Karpas-422 (cell line): Measurements from ENCODE around the gene MPDU1. TPM values are rescaled to one million over a fixed set of nuclear protein-coding genes. Genes with fewer than 3 reads are reported as not detected.

ENCODE experiments used
- DNase-seq: peaks from one replicate; pipeline ENCODE4 v3.0.0-alpha.2; 2015
- H2AFZ ChIP-seq: fragments of 200-600 bp; sonication (generic); 2 replicates; pipeline ENCODE4 v1.6.1; 2014; ENCODE audit warnings: antibody characterized with exemption, low read length, mixed read lengths
- H3K27ac ChIP-seq: fragments of 200-600 bp; sonication (generic); 2 replicates; pipeline ENCODE4 v1.5.1; 2014; ENCODE audit warnings: mild to moderate bottlenecking, low read length, moderate library complexity
- H3K27me3 ChIP-seq: fragments of 200-600 bp; sonication (generic); 2 replicates; pipeline ENCODE4 v1.6.1; 2014; ENCODE audit warnings: low read length, mixed read lengths
- H3K36me3 ChIP-seq: fragments of 200-600 bp; sonication (generic); 2 replicates; pipeline ENCODE4 v1.6.1; 2014; ENCODE audit warnings: low read length, mixed read lengths; ENCODE audit not compliant: insufficient read depth
- H3K4me1 ChIP-seq: fragments of 200-600 bp; sonication (generic); 2 replicates; pipeline ENCODE4 v1.6.1; 2014; ENCODE audit warnings: mild to moderate bottlenecking, low read length, mixed read lengths
- H3K4me2 ChIP-seq: fragments of 200-600 bp; sonication (generic); 2 replicates; pipeline ENCODE4 v1.6.1; 2014; ENCODE audit warnings: low read length, low read depth, mild to moderate bottlenecking; ENCODE audit not compliant: poor library complexity, severe bottlenecking
- H3K4me3 ChIP-seq: fragments of 200-600 bp; sonication (generic); 2 replicates; pipeline ENCODE4 v1.5.1; 2014; ENCODE audit warnings: mild to moderate bottlenecking, antibody characterized with exemption, low read length, mixed read lengths
- H3K79me2 ChIP-seq: fragments of 200-600 bp; sonication (generic); 2 replicates; pipeline ENCODE4 v1.6.1; 2014; ENCODE audit warnings: mild to moderate bottlenecking, low read length, mixed read lengths
- H3K9ac ChIP-seq: fragments of 200-600 bp; sonication (generic); 2 replicates; pipeline ENCODE4 v1.6.0; 2014; ENCODE audit warnings: low read length
- H3K9me2 ChIP-seq: fragments of 200-600 bp; sonication (generic), shearing (Covaris generic); replicated peaks from 2 replicates; pipeline ENCODE4 v1.6.0; 2014; ENCODE audit warnings: mild to moderate bottlenecking, low read length, moderate library complexity; ENCODE audit not compliant: insufficient read depth
- H3K9me3 ChIP-seq: fragments of 300-700, 200-600 bp; sonication (generic); 2 replicates; pipeline ENCODE4 v1.6.1; 2014; ENCODE audit warnings: low read length, mixed read lengths
- H4K20me1 ChIP-seq: fragments of 200-600 bp; sonication (generic); 2 replicates; pipeline ENCODE4 v1.6.1; 2014; ENCODE audit warnings: mild to moderate bottlenecking, antibody characterized with exemption, low read length, low read depth; ENCODE audit not compliant: insufficient read depth
- total RNA-seq: library from RNA; depleted of rRNA; stranded (reverse); fragments of >200 nt; shearing (Covaris generic); gene quantifications from 2 replicates; pipeline ENCODE4 v1.2.3, GENCODE V29; 2014; ENCODE audit warnings: low replicate concordance

The MPDU1 gene
- total RNA-seq, 1 experiment from 2014 or later = 25.4 TPM

DNA sequence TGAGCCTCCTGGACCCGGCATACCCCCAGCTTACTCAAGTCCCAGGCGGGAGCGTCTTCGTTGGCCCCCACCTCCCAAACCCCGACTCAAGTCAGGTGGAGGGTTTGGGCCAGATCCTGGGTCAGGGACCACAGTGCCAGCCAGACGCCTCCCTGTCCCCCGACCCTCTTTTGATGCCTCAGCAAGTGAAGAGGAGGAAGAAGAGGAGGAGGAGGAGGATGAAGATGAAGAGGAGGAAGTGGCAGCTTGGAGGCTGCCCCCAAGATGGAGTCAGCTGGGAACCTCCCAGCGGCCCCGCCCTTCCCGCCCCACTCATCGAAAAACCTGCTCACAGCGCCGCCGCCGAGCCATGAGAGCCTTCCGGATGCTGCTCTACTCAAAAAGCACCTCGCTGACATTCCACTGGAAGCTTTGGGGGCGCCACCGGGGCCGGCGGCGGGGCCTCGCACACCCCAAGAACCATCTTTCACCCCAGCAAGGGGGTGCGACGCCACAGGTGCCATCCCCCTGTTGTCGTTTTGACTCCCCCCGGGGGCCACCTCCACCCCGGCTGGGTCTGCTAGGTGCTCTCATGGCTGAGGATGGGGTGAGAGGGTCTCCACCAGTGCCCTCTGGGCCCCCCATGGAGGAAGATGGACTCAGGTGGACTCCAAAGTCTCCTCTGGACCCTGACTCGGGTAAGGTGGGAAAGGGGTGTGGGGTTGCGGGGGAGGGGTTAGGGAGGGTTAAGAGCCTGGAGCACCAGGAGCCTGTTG lies 20.4 kb upstream of the MPDU1 start:
- peaks cover 35% of the 10 kb centered on the region for H3K36me3 ChIP-seq
- H3K9me2 ChIP-seq = no peaks in the 10 kb centered on the region
- H3K9ac ChIP-seq = peak overlapping the region; percentile 87
- H3K9me3 ChIP-seq = no peaks in the 10 kb centered on the region
- H3K27me3 ChIP-seq = no peaks in the 10 kb centered on the region
- H3K79me2 ChIP-seq = peaks cover 48% of the 10 kb centered on the region
- peak overlapping the region; percentile 86 for H3K4me3 ChIP-seq
- peak overlapping the region; percentile 62; the same call in 1 of the 2 replicates for H3K27ac ChIP-seq
- no peak overlapping the region for H2AFZ ChIP-seq
- peaks cover 10% of the 10 kb centered on the region; the same call in 1 of the 2 replicates for H4K20me1 ChIP-seq
- DNase-seq = no peak
- peaks cover 38% of the 10 kb centered on the region for H3K4me1 ChIP-seq
- H3K4me2 ChIP-seq = peak overlapping the region; percentile 88

DNA sequence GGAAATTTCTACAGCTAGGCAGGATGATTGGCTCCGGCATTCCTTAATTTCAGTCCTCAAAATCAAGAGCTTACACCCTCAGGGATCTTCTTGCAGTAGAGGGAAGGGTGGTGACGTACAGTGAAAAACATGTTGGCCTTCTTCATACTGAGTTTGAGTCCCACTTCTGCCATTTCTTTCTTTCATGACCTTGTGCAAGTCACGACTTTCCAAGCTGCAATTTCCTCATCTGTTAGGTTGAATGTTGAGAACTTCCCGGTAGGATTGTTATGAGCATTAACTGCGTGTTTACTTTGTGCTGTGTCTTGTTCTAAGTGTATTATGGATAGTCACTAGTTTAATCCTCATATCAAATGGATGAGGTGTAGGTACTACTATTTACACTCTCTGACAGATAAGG lies 14.1 kb upstream of the MPDU1 start:
- H3K9ac ChIP-seq = no peak overlapping the region
- peaks cover 15% of the 10 kb centered on the region for H3K4me1 ChIP-seq
- no peak for DNase-seq
- H3K4me2 ChIP-seq = no peak overlapping the region
- no peaks in the 10 kb centered on the region for H3K27me3 ChIP-seq
- peaks cover 24% of the 10 kb centered on the region for H4K20me1 ChIP-seq
- no peak overlapping the region for H2AFZ ChIP-seq
- peaks cover 42% of the 10 kb centered on the region for H3K79me2 ChIP-seq
- no peaks in the 10 kb centered on the region for H3K9me3 ChIP-seq
- H3K9me2 ChIP-seq = no peaks in the 10 kb centered on the region
- H3K36me3 ChIP-seq = peaks cover 50% of the 10 kb centered on the region
- H3K27ac ChIP-seq = no peak overlapping the region
- H3K4me3 ChIP-seq = no peak overlapping the region

DNA sequence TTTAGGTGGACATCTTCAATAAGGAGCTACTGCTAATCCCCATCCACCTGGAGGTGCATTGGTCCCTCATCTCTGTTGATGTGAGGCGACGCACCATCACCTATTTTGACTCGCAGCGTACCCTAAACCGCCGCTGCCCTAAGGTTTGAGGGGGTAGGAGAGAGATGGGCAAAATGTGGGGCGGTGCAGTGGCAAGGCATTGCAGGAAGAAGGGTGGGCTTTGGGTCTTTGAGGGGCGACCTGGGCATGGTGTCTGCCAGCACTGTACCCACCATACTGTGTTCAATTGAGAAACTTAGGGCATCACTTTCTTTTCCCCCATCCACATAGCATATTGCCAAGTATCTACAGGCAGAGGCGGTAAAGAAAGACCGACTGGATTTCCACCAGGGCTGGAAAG lies 13.3 kb upstream of the MPDU1 start:
- Histone ChIP-seq H3K79me2 (peaks cover 42% of the 10 kb centered on the region), H3K27ac (no peak overlapping the region), H3K4me3 (no peak overlapping the region), H3K4me1 (peaks cover 23% of the 10 kb centered on the region), H3K4me2 (no peak overlapping the region), H3K36me3 (peaks cover 50% of the 10 kb centered on the region), H3K9me2 (no peaks in the 10 kb centered on the region), H3K9ac (peak overlapping the region; percentile 63; the same call in 1 of the 2 replicates), H3K27me3 (no peaks in the 10 kb centered on the region), H4K20me1 (peaks cover 26% of the 10 kb centered on the region), H3K9me3 (no peaks in the 10 kb centered on the region), H2AFZ (no peak overlapping the region)
- no peak for DNase-seq

DNA sequence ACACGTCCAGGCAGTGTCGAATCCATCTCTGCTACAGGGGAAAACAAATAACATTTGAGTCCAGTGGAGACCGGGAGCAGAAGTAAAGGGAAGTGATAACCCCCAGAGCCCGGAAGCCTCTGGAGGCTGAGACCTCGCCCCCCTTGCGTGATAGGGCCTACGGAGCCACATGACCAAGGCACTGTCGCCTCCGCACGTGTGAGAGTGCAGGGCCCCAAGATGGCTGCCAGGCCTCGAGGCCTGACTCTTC lies 11.4 kb upstream of the MPDU1 start:
- Histone ChIP-seq H3K4me1 (peaks cover 42% of the 10 kb centered on the region), H3K9me3 (no peaks in the 10 kb centered on the region), H2AFZ (no peak overlapping the region), H3K27ac (peak overlapping the region; percentile 77), H3K79me2 (peaks cover 38% of the 10 kb centered on the region), H3K27me3 (no peaks in the 10 kb centered on the region), H3K4me3 (peak overlapping the region; percentile 85), H3K36me3 (peaks cover 57% of the 10 kb centered on the region), H3K9me2 (no peaks in the 10 kb centered on the region), H4K20me1 (peaks cover 40% of the 10 kb centered on the region), H3K9ac (peak overlapping the region; percentile 95), H3K4me2 (peak overlapping the region; percentile 91)
- DNase-seq = no peak

DNA sequence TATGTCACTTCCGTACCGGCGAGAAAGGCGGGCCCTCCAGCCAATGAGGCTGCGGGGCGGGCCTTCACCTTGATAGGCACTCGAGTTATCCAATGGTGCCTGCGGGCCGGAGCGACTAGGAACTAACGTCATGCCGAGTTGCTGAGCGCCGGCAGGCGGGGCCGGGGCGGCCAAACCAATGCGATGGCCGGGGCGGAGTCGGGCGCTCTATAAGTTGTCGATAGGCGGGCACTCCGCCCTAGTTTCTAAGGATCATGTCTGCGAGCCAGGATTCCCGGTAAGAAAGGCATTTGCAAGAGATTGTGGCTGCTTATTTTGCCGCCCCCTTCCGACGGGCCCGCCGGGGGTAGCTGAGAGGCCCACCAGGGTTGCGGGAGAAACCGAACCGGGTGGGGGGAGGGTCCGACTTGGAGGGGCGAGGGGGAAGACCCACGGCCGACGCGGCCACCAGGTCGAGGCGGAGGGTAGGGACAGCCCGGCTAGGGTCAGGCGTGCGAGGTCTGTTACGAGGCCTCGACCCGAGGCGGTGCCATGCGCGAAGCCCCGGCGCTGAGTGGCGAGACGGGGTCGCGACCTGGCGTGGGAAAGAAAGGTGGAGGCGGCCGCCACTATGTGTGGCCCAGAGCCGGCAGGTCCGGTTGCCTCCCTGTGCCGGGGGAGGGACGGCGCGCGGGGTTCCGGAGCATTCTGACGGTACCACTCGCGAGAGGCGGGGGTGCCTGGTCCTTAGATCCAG lies 10.9 kb upstream of the MPDU1 start:
- H3K4me1 ChIP-seq = peaks cover 47% of the 10 kb centered on the region
- peak; percentile 99 for DNase-seq
- no peaks in the 10 kb centered on the region for H3K9me2 ChIP-seq
- H3K4me3 ChIP-seq = peak overlapping the region; percentile 96
- peaks cover 43% of the 10 kb centered on the region for H4K20me1 ChIP-seq
- H3K4me2 ChIP-seq = peak overlapping the region; percentile 81
- H3K9ac ChIP-seq = peak overlapping the region; percentile 99
- no peaks in the 10 kb centered on the region for H3K9me3 ChIP-seq
- H2AFZ ChIP-seq = no peak overlapping the region
- peak overlapping the region; percentile 91 for H3K27ac ChIP-seq
- H3K79me2 ChIP-seq = peaks cover 38% of the 10 kb centered on the region
- H3K36me3 ChIP-seq = peaks cover 58% of the 10 kb centered on the region
- H3K27me3 ChIP-seq = no peaks in the 10 kb centered on the region

DNA sequence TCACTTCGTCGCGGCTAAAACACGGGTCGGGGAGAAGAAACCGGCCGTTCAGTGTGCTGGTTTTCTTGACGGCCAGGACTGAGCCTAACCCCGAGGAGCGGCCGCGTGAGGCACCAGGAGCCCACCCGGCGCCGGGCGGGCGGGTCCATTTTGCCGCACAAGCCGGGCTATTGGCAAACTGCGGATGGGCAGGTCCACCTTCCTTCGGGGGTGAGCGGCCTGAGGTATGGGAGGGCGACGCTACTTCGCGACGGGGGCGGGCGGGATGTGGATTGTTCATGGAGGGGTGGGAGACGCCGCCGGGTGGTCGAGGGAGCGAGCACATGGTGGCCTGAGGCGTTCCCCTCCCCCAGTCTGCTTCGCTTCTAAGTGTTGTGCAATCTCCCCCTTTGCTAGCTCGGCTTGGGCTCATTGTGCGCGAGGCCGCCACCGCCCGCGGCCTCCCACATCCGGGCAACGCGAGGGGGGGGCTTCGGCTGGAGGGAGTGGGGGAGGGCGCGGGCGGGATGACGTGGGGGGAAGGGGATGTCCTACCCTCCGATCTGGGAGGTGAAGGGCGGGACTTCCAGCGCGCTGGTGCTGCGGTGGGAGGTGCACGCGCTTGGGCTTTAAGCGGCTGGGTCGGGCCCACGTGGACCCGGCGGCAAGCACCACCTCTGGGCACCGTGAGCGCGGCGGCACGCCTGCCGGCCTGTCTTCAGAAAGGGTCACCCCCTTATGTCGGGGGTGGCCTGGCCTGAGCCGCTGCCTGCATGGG lies 10.2 kb upstream of the MPDU1 start:
- H3K4me3 ChIP-seq = peak overlapping the region; percentile 96
- H3K9me3 ChIP-seq = no peaks in the 10 kb centered on the region
- peaks cover 45% of the 10 kb centered on the region for H4K20me1 ChIP-seq
- no peaks in the 10 kb centered on the region for H3K9me2 ChIP-seq
- peak overlapping the region; percentile 99 for H3K9ac ChIP-seq
- H3K4me1 ChIP-seq = peaks cover 52% of the 10 kb centered on the region
- peaks cover 61% of the 10 kb centered on the region for H3K36me3 ChIP-seq
- DNase-seq = peak; percentile 92
- H3K27me3 ChIP-seq = no peaks in the 10 kb centered on the region
- H3K79me2 ChIP-seq = peaks cover 38% of the 10 kb centered on the region
- H3K4me2 ChIP-seq = peak overlapping the region; percentile 81
- H2AFZ ChIP-seq = no peak overlapping the region
- H3K27ac ChIP-seq = peak overlapping the region; percentile 91

DNA sequence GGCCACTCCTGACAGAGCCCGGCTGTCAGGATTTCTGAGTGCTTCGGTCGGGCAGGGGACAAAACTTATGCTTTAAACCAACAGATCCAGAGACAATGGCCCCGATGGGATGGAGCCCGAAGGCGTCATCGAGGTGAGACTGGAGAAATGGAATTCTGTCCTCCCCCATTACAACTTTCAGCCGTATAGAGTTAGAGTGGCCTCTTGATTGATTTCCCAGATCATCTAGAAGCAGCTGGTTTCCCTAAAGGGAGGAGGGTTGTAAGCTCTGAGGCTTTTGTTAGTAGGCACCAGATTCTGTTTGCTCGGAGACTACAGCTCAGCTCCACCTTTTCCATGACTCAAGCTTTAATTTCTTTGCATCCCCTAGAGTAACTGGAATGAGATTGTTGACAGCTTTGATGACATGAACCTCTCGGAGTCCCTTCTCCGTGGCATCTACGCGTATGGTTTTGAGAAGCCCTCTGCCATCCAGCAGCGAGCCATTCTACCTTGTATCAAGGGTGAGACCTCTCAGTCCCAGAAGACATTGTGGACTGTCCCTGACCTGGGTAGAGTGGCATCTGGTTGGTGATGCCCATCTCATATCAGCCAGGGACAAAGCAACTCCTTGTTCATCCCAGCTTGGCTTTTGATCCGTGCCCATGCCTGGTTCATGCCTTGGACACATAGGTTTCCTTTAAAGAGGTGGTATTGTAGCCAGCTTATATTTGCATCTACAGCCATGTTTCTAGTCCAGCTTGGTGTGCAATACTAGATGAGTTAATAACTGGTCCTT lies 9.3 kb upstream of the MPDU1 start:
- DNase-seq = no peak
- peak overlapping the region; percentile 99 for H3K9ac ChIP-seq
- peak overlapping the region; percentile 81 for H3K4me2 ChIP-seq
- peaks cover 45% of the 10 kb centered on the region for H4K20me1 ChIP-seq
- H3K79me2 ChIP-seq = peaks cover 38% of the 10 kb centered on the region
- peak overlapping the region; percentile 96 for H3K4me3 ChIP-seq
- no peaks in the 10 kb centered on the region for H3K9me2 ChIP-seq
- peaks cover 61% of the 10 kb centered on the region for H3K36me3 ChIP-seq
- H3K9me3 ChIP-seq = no peaks in the 10 kb centered on the region
- no peaks in the 10 kb centered on the region for H3K27me3 ChIP-seq
- no peak overlapping the region for H2AFZ ChIP-seq
- H3K4me1 ChIP-seq = peaks cover 61% of the 10 kb centered on the region
- H3K27ac ChIP-seq = peak overlapping the region; percentile 91
